Fibroblast of lung (primary cell): ENCODE data around the gene OSBPL9.

Experiments used
- EZH2 ChIP-seq: IDR thresholded peaks from 2 replicates; pipeline ENCODE4 v1.5.1; 2012; ENCODE audit warnings: low read length, control low read depth, mild to moderate bottlenecking; ENCODE audit errors: missing control alignments
- TF ChIP-seq, protein P1 (sequence below), 2 donors: IDR thresholded peaks in 1 of 2; conservative IDR thresholded peaks in 1 of 2; 1 replicate in 1 of 2; 2 replicates in 1 of 2; pipeline ENCODE4 v1.5.1; 2011 to 2012; ENCODE audit warnings: low read length in 2 of 2, control low read depth in 1 of 2, inconsistent platforms in 1 of 2, low read depth in 1 of 2, mild to moderate bottlenecking in 1 of 2

DNA sequence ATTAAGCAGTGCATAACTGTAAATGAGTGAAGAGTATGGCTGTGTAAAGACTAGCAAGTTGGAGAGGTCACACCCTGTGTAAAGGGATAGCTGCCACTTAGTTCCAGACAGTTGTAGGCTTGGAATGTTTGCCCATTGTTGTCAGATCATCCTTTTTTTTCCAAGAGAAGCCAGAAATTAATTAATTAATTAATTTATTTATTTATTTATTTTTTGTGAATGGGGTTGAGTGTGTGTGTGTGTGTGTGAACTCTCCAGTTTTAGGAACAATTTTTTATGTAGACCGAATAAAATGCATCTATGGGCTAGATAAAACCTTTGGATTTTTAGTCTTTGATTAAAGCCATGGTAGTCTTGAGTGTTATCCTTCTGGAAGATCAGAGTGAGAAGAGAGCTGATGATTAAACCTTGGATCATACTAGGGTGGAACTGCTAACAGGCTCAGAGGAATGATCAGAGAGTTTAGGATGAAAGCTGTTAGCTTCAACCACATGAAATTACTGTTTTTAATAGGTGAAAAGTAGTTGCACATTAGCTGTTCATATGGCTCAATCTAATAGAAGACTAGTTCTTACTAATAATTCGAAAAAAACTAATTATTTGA lies 58.4 kb downstream of the OSBPL9 start:
- TF ChIP-seq, protein P1, sequence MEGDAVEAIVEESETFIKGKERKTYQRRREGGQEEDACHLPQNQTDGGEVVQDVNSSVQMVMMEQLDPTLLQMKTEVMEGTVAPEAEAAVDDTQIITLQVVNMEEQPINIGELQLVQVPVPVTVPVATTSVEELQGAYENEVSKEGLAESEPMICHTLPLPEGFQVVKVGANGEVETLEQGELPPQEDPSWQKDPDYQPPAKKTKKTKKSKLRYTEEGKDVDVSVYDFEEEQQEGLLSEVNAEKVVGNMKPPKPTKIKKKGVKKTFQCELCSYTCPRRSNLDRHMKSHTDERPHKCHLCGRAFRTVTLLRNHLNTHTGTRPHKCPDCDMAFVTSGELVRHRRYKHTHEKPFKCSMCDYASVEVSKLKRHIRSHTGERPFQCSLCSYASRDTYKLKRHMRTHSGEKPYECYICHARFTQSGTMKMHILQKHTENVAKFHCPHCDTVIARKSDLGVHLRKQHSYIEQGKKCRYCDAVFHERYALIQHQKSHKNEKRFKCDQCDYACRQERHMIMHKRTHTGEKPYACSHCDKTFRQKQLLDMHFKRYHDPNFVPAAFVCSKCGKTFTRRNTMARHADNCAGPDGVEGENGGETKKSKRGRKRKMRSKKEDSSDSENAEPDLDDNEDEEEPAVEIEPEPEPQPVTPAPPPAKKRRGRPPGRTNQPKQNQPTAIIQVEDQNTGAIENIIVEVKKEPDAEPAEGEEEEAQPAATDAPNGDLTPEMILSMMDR (conservative IDR thresholded peaks at IDR 0.05 in 1 of 2, IDR thresholded peaks at IDR 0.05 in 1 of 2; ENCODE audit: low read depth in 1 of 2, low read length in 2 of 2): no peak
- TF ChIP-seq EZH2: no peak
